ENCODE results near the gene CYBC1.

Gene CYBC1

DNA sequence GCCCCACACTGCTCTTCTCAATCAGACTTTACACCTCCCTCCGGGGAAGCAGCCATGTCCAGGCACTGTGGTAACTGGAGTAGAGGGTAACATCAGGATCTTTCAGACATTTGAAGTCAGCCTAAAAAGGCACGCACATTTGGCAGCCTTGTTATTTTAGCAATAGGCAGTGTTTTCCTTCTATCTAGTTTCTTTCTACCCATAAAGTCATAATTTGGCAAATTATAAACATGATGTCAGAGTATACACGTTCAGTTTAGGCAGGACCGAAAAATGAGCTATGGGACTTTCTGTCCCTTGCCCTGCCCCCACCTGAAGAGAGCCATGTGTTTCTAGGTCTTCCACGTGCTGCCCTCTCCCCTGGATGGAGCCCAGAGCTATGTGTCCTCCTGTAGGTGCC is 29.1 kb upstream of the CYBC1 start:
- in situ Hi-C loops (cut with HindIII; ENCODE audit: low sequenced_read_pairs): no loop called here
- no peak overlapping the region for H3K4me3 ChIP-seq (ENCODE audit: low read depth, low read length)
- no peak for DNase-seq (ENCODE audit: low read depth, low spot score)
- TF ChIP-seq, protein P1, sequence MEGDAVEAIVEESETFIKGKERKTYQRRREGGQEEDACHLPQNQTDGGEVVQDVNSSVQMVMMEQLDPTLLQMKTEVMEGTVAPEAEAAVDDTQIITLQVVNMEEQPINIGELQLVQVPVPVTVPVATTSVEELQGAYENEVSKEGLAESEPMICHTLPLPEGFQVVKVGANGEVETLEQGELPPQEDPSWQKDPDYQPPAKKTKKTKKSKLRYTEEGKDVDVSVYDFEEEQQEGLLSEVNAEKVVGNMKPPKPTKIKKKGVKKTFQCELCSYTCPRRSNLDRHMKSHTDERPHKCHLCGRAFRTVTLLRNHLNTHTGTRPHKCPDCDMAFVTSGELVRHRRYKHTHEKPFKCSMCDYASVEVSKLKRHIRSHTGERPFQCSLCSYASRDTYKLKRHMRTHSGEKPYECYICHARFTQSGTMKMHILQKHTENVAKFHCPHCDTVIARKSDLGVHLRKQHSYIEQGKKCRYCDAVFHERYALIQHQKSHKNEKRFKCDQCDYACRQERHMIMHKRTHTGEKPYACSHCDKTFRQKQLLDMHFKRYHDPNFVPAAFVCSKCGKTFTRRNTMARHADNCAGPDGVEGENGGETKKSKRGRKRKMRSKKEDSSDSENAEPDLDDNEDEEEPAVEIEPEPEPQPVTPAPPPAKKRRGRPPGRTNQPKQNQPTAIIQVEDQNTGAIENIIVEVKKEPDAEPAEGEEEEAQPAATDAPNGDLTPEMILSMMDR (IDR thresholded peaks at IDR 0.05; ENCODE audit: low read depth, low read length): no peak

DNA sequence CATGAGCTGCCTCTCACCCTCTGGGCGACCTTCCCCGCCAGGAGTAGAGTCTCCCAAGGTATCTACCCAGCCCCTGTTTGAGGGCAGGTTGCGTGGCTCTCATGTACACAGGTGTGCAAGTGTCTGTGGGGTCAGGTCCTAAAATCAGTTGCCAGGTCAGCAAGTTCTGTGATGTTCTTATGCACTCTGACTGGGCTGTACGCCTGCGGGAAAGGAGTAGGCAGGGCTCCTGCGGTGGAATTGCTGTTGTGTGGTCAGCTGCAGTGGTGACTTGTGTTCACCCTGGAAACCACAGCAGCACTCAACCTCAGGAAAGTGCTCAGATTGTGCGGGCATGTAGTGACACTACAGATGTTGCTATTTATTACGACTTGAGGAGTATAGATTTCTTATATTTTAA is 27.4 kb upstream of the CYBC1 start:
- DNase-seq (ENCODE audit: low read depth, low spot score): no peak
- in situ Hi-C loops (cut with HindIII; ENCODE audit: low sequenced_read_pairs): no loop called here
- TF ChIP-seq, protein P1 (IDR thresholded peaks at IDR 0.05; ENCODE audit: low read depth, low read length): no peak
- H3K4me3 ChIP-seq (ENCODE audit: low read depth, low read length): no peak overlapping the region

DNA sequence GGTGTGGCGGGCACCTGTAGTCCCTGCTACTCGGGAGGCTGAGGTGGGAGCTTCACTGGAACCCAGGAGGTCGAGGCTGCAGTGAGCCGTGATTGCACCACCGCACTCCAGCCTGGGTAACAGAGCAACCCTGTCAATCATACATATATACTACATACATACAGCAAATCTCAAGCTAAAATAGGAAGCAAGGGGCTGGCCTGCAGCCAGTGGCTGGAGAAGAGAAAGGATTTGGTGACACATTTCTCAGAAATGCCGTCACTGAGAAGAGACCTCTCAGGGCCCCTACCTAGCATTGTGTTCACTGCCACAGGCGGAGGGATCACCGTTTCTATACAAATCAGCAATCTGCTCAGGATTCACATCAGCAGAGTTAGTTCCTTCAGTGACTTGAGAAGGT is 24.9 kb upstream of the CYBC1 start:
- H3K4me3 ChIP-seq (ENCODE audit: low read depth, low read length): no peak overlapping the region
- in situ Hi-C loops (cut with HindIII; ENCODE audit: low sequenced_read_pairs): no loop called here
- TF ChIP-seq, protein P1 (IDR thresholded peaks at IDR 0.05; ENCODE audit: low read depth, low read length): no peak
- DNase-seq (ENCODE audit: low read depth, low spot score): no peak

DNA sequence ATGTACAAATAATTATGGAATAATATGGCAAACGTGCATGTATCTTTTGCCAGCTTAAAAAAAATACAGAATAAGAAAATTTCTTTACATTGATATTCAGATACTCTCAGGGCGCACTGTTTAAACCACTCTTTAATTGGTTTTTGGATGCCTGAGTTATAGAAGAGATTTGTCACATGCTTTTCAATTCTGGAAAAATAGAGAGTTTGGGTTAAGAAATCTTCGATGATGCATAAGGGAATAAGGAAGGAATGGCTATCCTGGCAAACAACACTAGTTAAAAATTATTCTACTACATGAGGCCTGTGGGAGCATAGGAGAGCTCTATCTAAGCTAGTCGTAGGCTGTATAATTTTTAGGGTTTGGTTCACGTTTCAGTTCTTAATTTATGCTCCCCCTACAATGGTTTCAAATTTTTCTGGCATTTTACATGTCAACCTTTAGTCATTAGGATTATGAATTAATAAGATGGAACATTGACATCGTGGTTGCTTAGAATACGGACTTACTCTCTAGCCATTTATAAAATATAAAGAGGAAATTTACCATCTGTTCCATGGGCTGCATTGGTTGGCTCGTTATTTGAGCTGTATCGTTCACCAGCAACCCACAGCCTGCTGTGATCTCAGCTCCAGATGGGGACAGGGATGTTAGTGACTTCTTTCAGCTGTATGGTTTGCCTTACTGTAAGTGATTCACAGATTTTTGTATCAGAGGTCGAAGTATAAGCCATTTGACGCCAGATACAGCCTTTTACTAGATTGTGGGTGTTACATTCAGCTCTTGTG is 23.9 kb upstream of the CYBC1 start:
- TF ChIP-seq, protein P1 (IDR thresholded peaks at IDR 0.05; ENCODE audit: low read depth, low read length): no peak
- no peak overlapping the region for H3K4me3 ChIP-seq (ENCODE audit: low read depth, low read length)
- in situ Hi-C loops (cut with HindIII; ENCODE audit: low sequenced_read_pairs): no loop called here
- no peak for DNase-seq (ENCODE audit: low read depth, low spot score)

DNA sequence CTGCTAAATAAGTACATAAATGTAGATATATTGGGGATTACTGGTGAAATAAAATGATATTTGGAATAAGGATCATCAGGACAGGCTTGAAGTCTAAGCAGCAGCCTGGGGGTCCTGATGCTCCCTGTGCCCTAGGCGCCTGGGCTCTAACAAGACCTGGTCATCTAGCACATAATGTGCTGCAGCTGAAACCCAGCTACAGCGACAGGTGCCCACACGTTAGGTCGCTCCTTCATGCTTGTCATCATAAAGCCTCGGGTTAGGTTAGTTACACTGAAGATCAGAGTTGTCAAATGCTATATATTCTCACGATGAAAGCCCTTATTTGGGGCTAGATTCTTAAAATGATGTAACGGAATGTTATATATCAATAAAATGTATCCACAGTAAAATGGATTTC is 19.5 kb upstream of the CYBC1 start:
- in situ Hi-C loops (cut with HindIII; ENCODE audit: low sequenced_read_pairs): no loop called here
- DNase-seq (ENCODE audit: low read depth, low spot score): no peak
- TF ChIP-seq, protein P1 (IDR thresholded peaks at IDR 0.05; ENCODE audit: low read depth, low read length): no peak

DNA sequence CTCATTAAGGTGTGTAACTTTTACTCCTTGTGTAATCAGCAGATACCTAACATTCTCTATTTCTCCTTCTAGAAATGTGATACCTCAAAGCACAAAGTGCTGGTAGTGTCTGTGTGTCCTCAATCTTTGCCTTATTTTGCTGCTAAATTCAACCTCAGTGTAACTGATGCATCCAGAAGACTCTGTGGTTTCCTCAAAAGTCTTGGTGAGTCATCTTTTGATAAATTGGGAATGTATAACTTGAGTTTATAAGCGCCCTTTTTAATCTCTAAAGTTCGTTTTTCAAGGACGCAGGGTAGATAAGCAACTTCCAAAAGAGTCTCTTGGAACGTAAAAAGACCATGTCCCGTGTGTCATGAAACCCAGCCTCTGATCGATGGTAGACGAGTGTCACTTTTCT is 18.1 kb upstream of the CYBC1 start:
- in situ Hi-C loops (cut with HindIII; ENCODE audit: low sequenced_read_pairs): no loop called here
- DNase-seq (ENCODE audit: low read depth, low spot score): no peak
- H3K4me3 ChIP-seq (ENCODE audit: low read depth, low read length): no peak overlapping the region
- TF ChIP-seq, protein P1 (IDR thresholded peaks at IDR 0.05; ENCODE audit: low read depth, low read length): no peak

More for the DNA sequence above, 19.5 kb upstream of the CYBC1 start:
- H3K4me3 ChIP-seq (ENCODE audit: low read depth, low read length): no peak overlapping the region

Measured in astrocyte of the spinal cord (primary cell).